ENCODE results near the gene PWWP3B.
"Not testable (repeated sequence)": the region's sequence is repeated elsewhere in the genome, so short reads cannot be mapped to it uniquely, and the experiment has no call there.

The PWWP3B gene

DNA sequence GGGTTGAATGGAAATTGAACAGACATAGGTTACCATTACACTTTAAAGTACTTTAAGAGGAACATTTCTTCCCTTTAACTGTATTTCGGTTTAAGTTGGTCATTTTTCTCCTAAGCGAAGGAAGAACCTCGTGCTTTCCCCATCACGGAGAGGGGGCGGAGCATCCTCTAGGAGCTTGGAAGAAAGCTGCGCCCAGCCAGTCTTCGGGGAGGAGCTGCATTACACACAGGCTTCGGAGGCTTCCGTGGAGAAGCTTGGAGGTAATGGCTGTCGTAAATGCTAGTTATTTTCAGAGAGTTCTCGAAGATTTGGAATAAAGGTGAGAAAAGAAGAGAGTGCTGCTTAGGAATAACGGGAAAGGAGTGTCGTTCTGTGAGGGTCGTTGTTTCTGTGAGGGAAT is at the start of gene PWWP3B:
TSS of gene PWWP3B (plus strand) at position 199 of the 400 bp plus-strand sequence. CDS start 37,128 bp downstream, outside the sequence.
- DNase-seq: no peak

- no peak for DNase-seq
Measured at GRCh38 chrX:106139048-106139447, 29.1 kb upstream of the PWWP3B start.

DNA sequence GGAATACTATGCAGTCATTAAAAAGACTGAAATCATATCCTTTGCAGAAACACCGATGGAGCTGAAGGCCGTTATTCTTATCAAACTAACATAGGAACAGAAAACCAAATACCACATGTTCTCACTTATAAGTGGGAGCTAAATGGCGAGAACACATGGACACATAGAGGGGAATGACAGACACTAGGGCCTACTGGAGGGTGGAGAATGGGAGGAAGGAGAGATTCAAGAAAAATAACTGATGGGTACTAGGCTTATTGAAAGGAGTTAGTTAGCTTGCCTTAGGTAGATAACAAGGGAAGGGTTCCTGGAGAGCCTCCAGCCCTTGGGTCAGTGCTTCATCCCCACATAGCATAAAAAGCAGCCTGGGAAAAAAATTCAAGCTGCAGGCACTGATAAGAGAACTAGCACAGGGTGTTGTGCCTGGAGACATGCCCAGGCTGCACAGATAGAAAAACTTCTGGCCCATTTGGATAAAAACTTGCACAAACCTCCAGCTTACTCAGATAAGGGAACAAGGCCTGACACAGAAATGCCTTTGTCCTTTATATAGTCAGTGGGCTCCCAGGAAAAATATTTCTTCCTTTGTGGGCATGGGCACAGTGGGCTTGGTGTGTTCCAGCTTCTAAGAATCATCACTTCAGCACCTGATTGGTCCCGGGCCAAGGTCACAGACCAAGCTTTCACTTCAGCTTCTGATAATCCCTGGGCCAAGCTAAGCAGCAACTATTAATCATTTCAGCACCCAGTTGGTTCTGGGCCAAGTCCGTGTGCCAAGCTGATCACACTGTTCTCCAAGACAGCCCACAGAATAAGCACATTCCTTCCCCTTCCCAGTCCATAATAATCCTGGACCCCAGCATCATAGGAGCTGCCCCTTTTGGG is 23.1 kb upstream of the PWWP3B start:
- DNase-seq: no peak

- DNase-seq: no peak
Measured at GRCh38 chrX:106150701-106151100, 17.4 kb upstream of the PWWP3B start.

- no peak for DNase-seq
Measured at GRCh38 chrX:106159861-106160282, 8.2 kb upstream of the PWWP3B start.

DNA sequence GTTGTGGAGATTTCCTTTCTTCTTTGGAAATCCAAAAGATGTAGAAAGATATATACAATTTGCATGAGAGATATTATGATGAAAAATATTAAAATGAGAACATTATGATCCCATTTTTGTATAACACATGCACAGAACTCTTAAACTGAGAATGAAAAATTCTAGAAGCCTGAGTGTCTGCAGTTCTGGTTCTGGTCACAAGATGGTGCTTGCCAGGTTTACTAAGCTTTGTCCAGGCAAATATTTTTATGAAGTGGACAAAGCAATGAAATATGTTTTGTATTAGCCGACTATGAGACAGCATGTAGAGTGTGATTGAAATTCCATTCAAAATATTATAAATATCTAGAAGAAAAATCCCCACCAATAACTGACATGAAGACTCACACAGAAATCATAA is 2.2 kb downstream of the PWWP3B start:
- no peak for DNase-seq

DNA sequence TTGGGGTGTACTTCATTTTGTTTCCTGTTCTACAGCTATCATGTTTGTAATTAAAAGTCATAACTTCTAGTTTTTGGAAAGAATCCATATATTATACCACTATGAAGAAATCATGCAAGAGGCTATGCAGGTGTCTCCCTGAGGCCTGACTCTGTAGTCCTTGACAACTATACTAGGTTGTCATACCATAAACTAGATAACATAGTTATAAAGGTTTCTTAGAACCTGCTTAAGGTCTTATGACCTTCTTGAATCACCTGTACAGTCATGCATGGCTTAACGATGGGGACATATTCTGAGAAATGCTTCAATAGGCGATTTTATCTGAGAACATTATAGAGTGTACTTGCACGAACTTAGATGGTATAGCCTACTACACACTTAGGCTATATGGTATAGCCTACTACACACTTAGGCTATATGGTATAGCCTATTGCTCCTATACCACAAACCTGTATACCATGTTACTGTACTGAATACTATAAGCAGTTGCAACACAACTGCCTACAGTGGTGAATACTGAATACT is 3.3 kb downstream of the PWWP3B start:
- no peak for DNase-seq

DNA sequence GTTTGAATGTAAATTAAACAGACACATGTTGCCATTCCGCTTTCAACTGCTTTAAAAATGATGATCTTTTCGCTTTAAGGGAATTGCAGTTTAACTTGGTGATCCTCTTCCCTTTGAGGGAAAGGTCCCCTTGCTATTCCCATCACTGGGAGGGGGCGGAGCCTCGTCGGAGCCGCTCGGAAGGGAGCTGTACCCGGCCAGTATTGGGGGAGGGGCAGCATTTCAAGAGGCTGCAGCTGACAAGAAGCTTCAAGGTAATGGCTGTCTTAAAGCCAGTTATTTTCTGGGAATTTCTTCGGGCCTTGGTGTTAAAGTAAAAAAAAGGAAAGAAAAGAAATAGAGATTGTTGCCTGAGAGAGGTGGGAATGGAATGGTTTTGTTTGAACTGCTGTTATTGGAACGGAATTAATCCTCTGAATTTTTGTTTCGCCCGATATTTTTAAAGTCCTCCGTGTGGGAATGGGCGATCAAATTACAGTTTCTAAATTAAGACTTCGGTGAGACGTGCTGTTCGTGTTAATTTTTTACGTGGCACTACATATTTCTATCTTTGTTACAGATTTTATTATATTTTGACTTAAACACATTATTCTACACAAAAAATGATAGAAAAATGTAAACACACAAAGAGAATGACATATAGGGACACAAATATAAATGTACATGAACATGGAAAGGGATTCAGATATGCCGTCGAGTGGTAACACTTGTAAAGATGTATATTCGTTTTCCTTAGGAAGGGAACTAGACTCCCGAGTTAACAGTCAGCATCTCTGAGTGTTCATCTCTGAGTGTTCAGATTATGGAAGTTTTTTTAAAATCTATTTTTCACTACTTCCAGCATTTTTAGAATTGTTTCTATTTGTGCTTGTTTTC is 9.2 kb downstream of the PWWP3B start:
- DNase-seq: no peak

DNA sequence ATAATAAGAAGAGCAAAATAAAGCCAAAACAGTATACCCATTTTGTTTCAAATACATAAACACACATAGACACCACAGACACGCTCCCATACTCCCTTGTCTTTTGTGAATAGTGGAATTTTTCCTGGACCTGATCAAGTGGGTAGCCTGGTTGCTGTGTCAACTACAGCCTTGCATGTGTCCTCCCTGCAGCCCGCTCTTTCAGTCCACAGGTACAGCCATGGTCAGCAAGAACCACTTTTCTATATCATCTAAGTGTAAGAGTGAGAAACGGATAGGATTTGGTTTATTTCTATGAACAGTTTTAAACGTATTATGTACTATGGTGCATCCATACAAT is 9.8 kb downstream of the PWWP3B start:
- no peak for DNase-seq

GRCh38 chrX:106178826-106179225 is 10.7 kb downstream of the PWWP3B start:
- DNase-seq: no peak

GRCh38 chrX:106183685-106184084 is 15.6 kb downstream of the PWWP3B start:
- not testable (repeated sequence) for DNase-seq

DNA sequence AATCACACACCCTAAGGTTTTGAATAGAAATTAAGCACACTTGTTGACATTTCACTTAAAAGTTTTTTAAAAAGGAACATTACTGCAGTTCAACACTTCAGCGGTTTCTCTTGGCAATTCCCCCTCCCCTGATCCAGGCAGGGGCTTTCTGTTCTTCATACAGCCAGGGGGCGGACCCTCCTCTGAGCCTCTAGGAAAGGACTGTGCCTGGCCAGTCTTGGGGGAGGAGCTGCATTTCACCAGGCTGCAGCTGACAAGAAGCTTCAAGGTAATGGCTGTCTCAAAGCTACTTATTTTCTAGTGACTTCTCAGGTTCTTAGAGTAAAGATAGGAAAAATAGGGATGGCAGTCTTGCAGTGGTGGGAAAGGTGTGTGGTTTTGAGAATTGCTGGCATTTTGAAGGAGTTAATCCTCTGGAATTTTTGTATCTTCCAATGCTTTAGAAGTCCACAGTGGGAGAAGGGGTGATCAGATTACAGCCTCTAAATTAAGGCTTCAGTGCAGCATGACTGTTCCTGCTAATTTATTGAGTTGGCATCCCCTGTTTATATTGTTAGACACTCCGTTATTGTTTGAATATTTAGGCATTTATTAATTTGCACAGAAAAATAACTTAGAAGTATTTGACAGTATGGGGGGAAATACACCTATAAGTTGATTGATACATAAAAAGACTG is 33.5 kb downstream of the PWWP3B start:
- DNase-seq: no peak

DNA sequence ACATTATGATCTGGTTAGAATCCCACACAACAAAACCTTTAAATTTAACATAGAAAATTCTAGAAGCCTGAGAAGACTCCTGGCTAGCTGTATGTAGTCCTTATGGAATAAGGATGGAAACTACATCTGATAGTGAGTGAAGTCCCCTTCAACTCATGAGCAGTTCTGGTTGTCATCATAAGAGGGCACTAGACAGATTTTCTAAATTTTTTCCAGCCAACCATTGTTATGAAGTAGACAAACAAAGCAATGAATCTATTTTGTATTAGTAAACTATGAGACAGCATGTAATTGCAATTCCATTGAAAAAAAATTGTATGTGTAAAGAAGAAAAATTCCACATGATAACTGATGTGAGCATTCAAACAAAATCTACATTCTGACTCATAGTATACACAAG is 35.2 kb downstream of the PWWP3B start:
- no peak for DNase-seq

- no peak for DNase-seq
Measured at GRCh38 chrX:106208154-106208553, 40.0 kb downstream of the PWWP3B start.

Measured in GDM1 (cell line).